Measurements from ENCODE around the gene ALCAM. TPM values are rescaled to one million over a fixed set of nuclear protein-coding genes. Genes with fewer than 3 reads are reported as not detected.

The ALCAM gene
- total RNA-seq, 1 donor from 2014 or later = 54.4 TPM

DNA sequence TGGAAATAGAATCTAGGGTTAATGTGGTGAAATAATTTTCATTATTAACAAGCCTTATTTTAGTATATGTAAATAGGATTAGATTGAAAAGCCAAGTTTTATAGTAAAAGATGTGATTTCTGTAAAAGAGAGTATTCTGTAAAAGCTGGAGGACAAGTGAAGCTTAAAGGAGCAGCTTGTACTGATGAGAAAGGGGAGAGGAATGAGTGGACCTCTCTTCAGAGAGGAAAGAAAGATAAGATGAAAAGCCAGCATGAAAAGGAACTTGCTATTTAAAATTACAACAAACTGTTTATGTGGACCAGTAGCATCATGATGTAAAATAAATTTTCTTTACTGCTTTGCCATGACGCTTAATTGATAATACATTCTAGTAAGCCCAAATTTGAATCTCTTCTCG lies 18.5 kb downstream of the ALCAM start:
- Histone ChIP-seq H3K27me3 (no peaks in the 10 kb centered on the region), H3F3A (ENCODE audit: low read depth) (no peaks in the 10 kb centered on the region), H3K9ac (no peak overlapping the region), H2AFZ (replicated peaks) (no peak overlapping the region), H3K4me1 (no peaks in the 10 kb centered on the region), H4K20me1 (ENCODE audit: low read depth) (no peaks in the 10 kb centered on the region), H3K79me2 (ENCODE audit: low read depth) (peaks cover 24% of the 10 kb centered on the region), H3K36me3 (no peaks in the 10 kb centered on the region), H3K27ac (no peak overlapping the region), H3K4me2 (no peak overlapping the region), H3K9me3 (ENCODE audit: low read depth) (no peaks in the 10 kb centered on the region), H3K4me3 (no peak overlapping the region)
- DNase-seq (ENCODE audit: low spot score) = no peak
- TF ChIP-seq, protein P1, sequence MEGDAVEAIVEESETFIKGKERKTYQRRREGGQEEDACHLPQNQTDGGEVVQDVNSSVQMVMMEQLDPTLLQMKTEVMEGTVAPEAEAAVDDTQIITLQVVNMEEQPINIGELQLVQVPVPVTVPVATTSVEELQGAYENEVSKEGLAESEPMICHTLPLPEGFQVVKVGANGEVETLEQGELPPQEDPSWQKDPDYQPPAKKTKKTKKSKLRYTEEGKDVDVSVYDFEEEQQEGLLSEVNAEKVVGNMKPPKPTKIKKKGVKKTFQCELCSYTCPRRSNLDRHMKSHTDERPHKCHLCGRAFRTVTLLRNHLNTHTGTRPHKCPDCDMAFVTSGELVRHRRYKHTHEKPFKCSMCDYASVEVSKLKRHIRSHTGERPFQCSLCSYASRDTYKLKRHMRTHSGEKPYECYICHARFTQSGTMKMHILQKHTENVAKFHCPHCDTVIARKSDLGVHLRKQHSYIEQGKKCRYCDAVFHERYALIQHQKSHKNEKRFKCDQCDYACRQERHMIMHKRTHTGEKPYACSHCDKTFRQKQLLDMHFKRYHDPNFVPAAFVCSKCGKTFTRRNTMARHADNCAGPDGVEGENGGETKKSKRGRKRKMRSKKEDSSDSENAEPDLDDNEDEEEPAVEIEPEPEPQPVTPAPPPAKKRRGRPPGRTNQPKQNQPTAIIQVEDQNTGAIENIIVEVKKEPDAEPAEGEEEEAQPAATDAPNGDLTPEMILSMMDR (IDR thresholded peaks at IDR 0.05) = no peak
- TF ChIP-seq EZH2 (IDR thresholded peaks at IDR 0.05) = no peak
- TF ChIP-seq EZH2phosphoT487 (IDR thresholded peaks at IDR 0.05) = no peak
- Mint-ChIP-seq H3K27me3 (ENCODE audit: insufficient read depth, low read depth) (no peaks in the 10 kb centered on the region), H3K4me1 (no peaks in the 10 kb centered on the region), H3K4me3 (no peak overlapping the region), H3K9me3 (peaks cover 4% of the 10 kb centered on the region), H3K36me3 (no peaks in the 10 kb centered on the region), H3K27ac (no peak overlapping the region)

DNA sequence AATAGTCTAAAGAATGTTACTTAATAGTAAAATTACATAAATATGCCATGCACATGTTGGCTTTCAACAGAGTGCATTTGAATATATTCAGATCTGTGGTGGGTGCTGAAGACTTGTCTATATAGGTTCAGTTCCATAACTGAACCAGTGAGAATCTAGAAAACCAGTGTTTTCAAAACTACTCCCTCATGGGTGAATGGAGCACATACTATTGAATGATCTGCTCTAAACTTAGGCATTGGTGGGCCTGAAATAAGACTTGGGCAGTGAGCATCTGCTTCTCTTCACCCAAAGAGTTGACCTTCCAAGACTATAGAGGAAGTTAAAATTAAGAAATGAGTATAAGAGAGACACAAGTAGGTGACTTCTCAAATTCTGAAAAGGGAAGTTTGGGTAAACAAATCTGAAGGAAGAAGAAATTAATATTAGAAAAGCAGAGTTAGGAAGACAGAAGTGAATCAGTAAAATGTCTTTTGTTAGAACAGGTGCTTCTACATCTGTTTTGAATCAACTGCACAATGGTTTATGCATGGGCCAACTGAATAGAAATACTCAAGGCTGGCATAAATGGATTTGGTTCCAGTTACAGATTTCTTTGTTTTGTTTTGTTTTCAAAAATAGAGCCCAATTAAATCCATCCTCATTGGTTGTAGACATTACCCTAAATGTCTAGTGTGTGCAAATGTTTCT lies 19.3 kb downstream of the ALCAM start:
- Histone ChIP-seq H3K79me2 (ENCODE audit: low read depth) (peaks cover 24% of the 10 kb centered on the region), H3K36me3 (no peaks in the 10 kb centered on the region), H3K9me3 (ENCODE audit: low read depth) (no peaks in the 10 kb centered on the region), H3K27ac (no peak overlapping the region), H3K9ac (no peak overlapping the region), H2AFZ (replicated peaks) (no peak overlapping the region), H3K4me3 (no peak overlapping the region), H3K4me2 (no peak overlapping the region), H3K27me3 (no peaks in the 10 kb centered on the region), H3K4me1 (no peaks in the 10 kb centered on the region), H3F3A (ENCODE audit: low read depth) (no peaks in the 10 kb centered on the region), H4K20me1 (ENCODE audit: low read depth) (no peaks in the 10 kb centered on the region)
- TF ChIP-seq, protein P1 (IDR thresholded peaks at IDR 0.05) = no peak
- H3K36me3 Mint-ChIP-seq = peaks cover 3% of the 10 kb centered on the region
- no peaks in the 10 kb centered on the region for H3K27me3 Mint-ChIP-seq (ENCODE audit: insufficient read depth, low read depth)
- peaks cover 11% of the 10 kb centered on the region for H3K9me3 Mint-ChIP-seq
- no peak for DNase-seq (ENCODE audit: low spot score)
- no peak overlapping the region for H3K27ac Mint-ChIP-seq
- H3K4me1 Mint-ChIP-seq = no peaks in the 10 kb centered on the region
- H3K4me3 Mint-ChIP-seq = no peak overlapping the region

DNA sequence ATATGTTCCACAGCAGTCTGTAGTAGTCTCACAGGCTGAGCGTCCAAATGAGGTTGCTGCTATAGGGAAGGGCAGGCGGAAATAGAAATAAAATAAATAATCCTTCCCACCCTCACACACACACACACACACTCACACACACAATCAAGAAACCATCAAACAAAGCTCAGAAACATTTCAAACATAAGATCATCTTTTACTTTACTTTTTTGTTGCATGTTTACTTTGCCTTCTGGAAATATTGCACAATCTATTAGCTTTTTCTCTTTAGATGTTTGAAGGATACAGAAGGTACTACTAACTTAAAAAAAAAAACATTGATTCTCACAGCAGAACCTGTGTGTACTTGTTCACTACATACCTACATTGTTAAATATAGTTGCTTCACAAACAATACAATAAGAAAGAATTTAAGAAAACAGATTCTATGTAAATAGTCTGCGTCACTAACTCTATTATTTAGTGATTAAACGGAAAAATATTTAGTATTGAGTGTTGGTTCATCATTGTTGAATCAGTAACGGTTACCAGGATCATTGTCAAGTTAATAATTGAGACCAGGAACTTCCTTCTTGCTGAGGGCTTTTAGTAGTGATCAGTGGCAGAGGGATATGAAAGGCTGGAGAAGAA lies 20.5 kb downstream of the ALCAM start:
- H3K36me3 ChIP-seq = no peaks in the 10 kb centered on the region
- H3K79me2 ChIP-seq (ENCODE audit: low read depth) = peaks cover 32% of the 10 kb centered on the region
- no peaks in the 10 kb centered on the region for H3K9me3 ChIP-seq (ENCODE audit: low read depth)
- no peak overlapping the region for H3K9ac ChIP-seq
- Mint-ChIP-seq H3K36me3 (peaks cover 3% of the 10 kb centered on the region), H3K4me3 (no peak overlapping the region), H3K27ac (no peak overlapping the region), H3K27me3 (ENCODE audit: insufficient read depth, low read depth) (no peaks in the 10 kb centered on the region), H3K9me3 (peaks cover 17% of the 10 kb centered on the region), H3K4me1 (no peaks in the 10 kb centered on the region)
- H4K20me1 ChIP-seq (ENCODE audit: low read depth) = no peaks in the 10 kb centered on the region
- H3K27me3 ChIP-seq = no peaks in the 10 kb centered on the region
- no peaks in the 10 kb centered on the region for H3K4me1 ChIP-seq
- H2AFZ ChIP-seq (replicated peaks) = no peak overlapping the region
- H3F3A ChIP-seq (ENCODE audit: low read depth) = no peaks in the 10 kb centered on the region
- no peak overlapping the region for H3K4me2 ChIP-seq
- TF ChIP-seq EZH2phosphoT487 (IDR thresholded peaks at IDR 0.05) = no peak
- TF ChIP-seq EZH2 (IDR thresholded peaks at IDR 0.05) = no peak
- TF ChIP-seq, protein P1 (IDR thresholded peaks at IDR 0.05) = no peak
- H3K27ac ChIP-seq = no peak overlapping the region
- H3K4me3 ChIP-seq = no peak overlapping the region
- no peak for DNase-seq (ENCODE audit: low spot score)
